HEK293 (cell line): ENCODE measurements around the gene PTPN20.

Source experiments
- CTCF ChIA-PET: fragments of 350-600 bp; formaldehyde crosslinking; extraction: SDS; loops from one replicate; lab custom pipeline; 2021; ENCODE audit warnings: antibody characterized with exemption; lab: Yijun Ruan, JAX
- POLR2A ChIA-PET: fragments of 300-600 bp; formaldehyde crosslinking; extraction: SDS; loops from one replicate; lab custom pipeline; 2020; ENCODE audit warnings: antibody characterized with exemption, inconsistent platforms; lab: Yijun Ruan, JAX
- H3K27ac ChIP-seq: fragments of 200-500 bp; sonication (Bioruptor generic); 2 replicates; pipeline ENCODE4 v1.5.1; 2014; ENCODE audit warnings: low read depth, low read length, control low read depth, inconsistent platforms; ENCODE audit errors: extremely low read depth
- H3K36me3 ChIP-seq, 2 experiments: fragments of 200-500 bp in 1 of 2; sonication (Bioruptor generic) in 1 of 2; 1 replicate in 1 of 2; 2 replicates in 1 of 2; pipeline ENCODE4 v1.5.1; 2014 to 2017; ENCODE audit warnings: inconsistent platforms in 2 of 2, low read length in 2 of 2; ENCODE audit not compliant: control insufficient read depth in 2 of 2, insufficient read depth in 1 of 2
- H3K4me1 ChIP-seq: fragments of 200-500 bp; sonication (Bioruptor generic); 2 replicates; pipeline ENCODE4 v1.5.1; 2014; ENCODE audit warnings: mild to moderate bottlenecking, low read length, inconsistent platforms; ENCODE audit not compliant: control insufficient read depth, insufficient read depth
- H3K4me3 ChIP-seq: 2 replicates; pipeline ENCODE4 v1.5.1; 2011; ENCODE audit warnings: low read depth, mild to moderate bottlenecking, control low read depth, low read length, moderate library complexity
- H3K9me3 ChIP-seq: fragments of 200-500 bp; sonication (Bioruptor generic); 2 replicates; pipeline ENCODE4 v1.5.1; 2014; ENCODE audit warnings: low read depth, low read length, inconsistent platforms; ENCODE audit not compliant: control insufficient read depth, insufficient read depth
- AEBP2 ChIP-seq: fragments of 450-650 bp; formaldehyde crosslinking; IDR thresholded peaks from 2 replicates; pipeline ENCODE4 v1.5.1; 2016; ENCODE audit warnings: missing biosample characterization, missing genetic modification characterization, borderline replicate concordance
- ELK4 ChIP-seq: IDR thresholded peaks from 2 replicates; pipeline ENCODE4 v1.6.1; 2011; ENCODE audit warnings: mild to moderate bottlenecking, low read depth, low read length, borderline replicate concordance
- GLI4 ChIP-seq: fragments of 450-650 bp; formaldehyde crosslinking; IDR thresholded peaks from 2 replicates; pipeline ENCODE4 v1.5.1; 2016; ENCODE audit warnings: missing biosample characterization, missing genetic modification characterization
- HOXC10 ChIP-seq: sonication (generic); formaldehyde crosslinking; IDR thresholded peaks from 2 replicates; pipeline ENCODE4 v1.8.1; 2023; ENCODE audit warnings: mild to moderate bottlenecking, missing genetic modification reagents
- IKZF3 ChIP-seq: fragments of 450-650 bp; IDR thresholded peaks from 2 replicates; pipeline ENCODE4 v1.5.0; 2018; ENCODE audit warnings: missing biosample characterization, mild to moderate bottlenecking, missing genetic modification characterization, moderate library complexity
- KLF16 ChIP-seq: fragments of 450-650 bp; formaldehyde crosslinking; IDR thresholded peaks from 2 replicates; pipeline ENCODE4 v1.5.1; 2017; ENCODE audit warnings: missing biosample characterization, missing genetic modification characterization
- PBX3 ChIP-seq: sonication (generic); formaldehyde crosslinking; IDR thresholded peaks from 2 replicates; pipeline ENCODE4 v1.8.1; 2022; ENCODE audit warnings: mild to moderate bottlenecking, moderate library complexity, missing genetic modification reagents
- PRDM6 ChIP-seq: fragments of 450-650 bp; formaldehyde crosslinking; IDR thresholded peaks from 2 replicates; pipeline ENCODE4 v1.5.1; 2017; ENCODE audit warnings: missing biosample characterization, missing genetic modification characterization
- ZBTB1 ChIP-seq: fragments of 450-650 bp; formaldehyde crosslinking; IDR thresholded peaks from 2 replicates; pipeline ENCODE4 v1.5.1; 2016; ENCODE audit warnings: missing biosample characterization, missing genetic modification characterization
- ZBTB49 ChIP-seq: fragments of 450-650 bp; formaldehyde crosslinking; IDR thresholded peaks from 2 replicates; pipeline ENCODE4 v1.5.1; 2016; ENCODE audit warnings: missing biosample characterization, missing genetic modification characterization, low read depth
- ZNF174 ChIP-seq: fragments of 450-650 bp; formaldehyde crosslinking; IDR thresholded peaks from 2 replicates; pipeline ENCODE4 v1.5.0; 2017; ENCODE audit warnings: missing biosample characterization, mild to moderate bottlenecking, missing genetic modification characterization
- ZNF19 ChIP-seq: fragments of 450-650 bp; formaldehyde crosslinking; IDR thresholded peaks from 2 replicates; pipeline ENCODE4; 2016; ENCODE audit warnings: missing biosample characterization, missing genetic modification characterization, low read depth
- ZNF223 ChIP-seq: fragments of 450-650 bp; formaldehyde crosslinking; IDR thresholded peaks from 2 replicates; pipeline ENCODE4 v1.5.1; 2016; ENCODE audit warnings: missing biosample characterization, missing genetic modification characterization
- ZNF266 ChIP-seq: fragments of 450-650 bp; formaldehyde crosslinking; IDR thresholded peaks from 2 replicates; pipeline ENCODE4 v1.5.1; 2016; ENCODE audit warnings: missing biosample characterization, missing genetic modification characterization, low read depth
- ZNF423 ChIP-seq: fragments of 450-650 bp; formaldehyde crosslinking; IDR thresholded peaks from 2 replicates; pipeline ENCODE4 v1.5.1; 2016; ENCODE audit warnings: missing biosample characterization, missing genetic modification characterization
- ZNF626 ChIP-seq: fragments of 450-650 bp; sonication (Bioruptor Pico); formaldehyde crosslinking; IDR thresholded peaks from 2 replicates; pipeline ENCODE4 v1.5.1; 2018; ENCODE audit warnings: missing biosample characterization, missing genetic modification characterization, inconsistent platforms
- ZNF692 ChIP-seq: fragments of 450-650 bp; formaldehyde crosslinking; IDR thresholded peaks from 2 replicates; pipeline ENCODE4 v1.5.1; 2016; ENCODE audit warnings: missing biosample characterization, missing genetic modification characterization
- ZSCAN5A ChIP-seq: fragments of 450-650 bp; formaldehyde crosslinking; IDR thresholded peaks from 2 replicates; pipeline ENCODE4 v1.5.1; 2016; ENCODE audit warnings: missing biosample characterization, missing genetic modification characterization

Gene PTPN20

GRCh38 chr10:47038881-47039561 is 127.8 kb downstream of the PTPN20 start (continued):
- TF ChIP-seq ZNF19 (tag by site-specific recombination) = no peak
- TF ChIP-seq ZNF223 (tag by site-specific recombination) = no peak
- TF ChIP-seq PRDM6 (tag by site-specific recombination) = no peak
- no peak for TF ChIP-seq KLF16
- no peak for TF ChIP-seq ELK4

GRCh38 chr10:47039562-47039913 is 128.3 kb downstream of the PTPN20 start:
- TF ChIP-seq HOXC10 (CRISPR knock-in tag) (no peak), ZNF423 (tag by site-specific recombination) (no peak), AEBP2 (tag by site-specific recombination) (no peak)
- TF ChIP-seq, all 188 proteins: peak for 0
- Histone ChIP-seq H3K9me3 (no peaks in the 10 kb centered on the region), H3K36me3 (no peaks in the 10 kb centered on the region), H3K4me1 (no peaks in the 10 kb centered on the region), H3K27ac (no peak overlapping the region), H3K4me3 (no peak overlapping the region)
- ChIA-PET POLR2A (no interaction called here), CTCF (interaction anchor here (1.2 kb wide), 2 partner anchors 8 to 14 kb away, joined by 3 read pairs; no protein-coding TSS in a partner anchor)

GRCh38 chr10:47040041-47040491 is 128.8 kb downstream of the PTPN20 start:
- TF ChIP-seq ZBTB1 (no peak), ZNF626 (tag by site-specific recombination) (no peak), ZNF174 (tag by site-specific recombination) (no peak), GLI4 (tag by site-specific recombination) (no peak), ZSCAN5A (no peak)
- POLR2A ChIA-PET = no interaction called here
- Histone ChIP-seq H3K4me3 (no peak overlapping the region), H3K36me3 (no peaks in the 10 kb centered on the region), H3K27ac (no peak overlapping the region), H3K4me1 (no peaks in the 10 kb centered on the region), H3K9me3 (no peaks in the 10 kb centered on the region)
- CTCF ChIA-PET = interaction anchor here (1.2 kb wide), 2 partner anchors 8 to 15 kb away, joined by 3 read pairs; no protein-coding TSS in a partner anchor

GRCh38 chr10:47040681-47041080 is 129.5 kb downstream of the PTPN20 start:
- Histone ChIP-seq H3K4me3 (no peak overlapping the region), H3K4me1 (no peaks in the 10 kb centered on the region), H3K36me3 (no peaks in the 10 kb centered on the region), H3K9me3 (no peaks in the 10 kb centered on the region), H3K27ac (no peak overlapping the region)
- CTCF ChIA-PET = interaction anchor here (1.2 kb wide), 1 partner anchor 15 kb away, joined by 3 read pairs; no protein-coding TSS in a partner anchor
- POLR2A ChIA-PET = no interaction called here
- TF ChIP-seq PBX3 (no peak), ZBTB49 (no peak), ZNF692 (tag by site-specific recombination) (no peak), ZNF266 (no peak), IKZF3 (tag by site-specific recombination) (no peak)
